Nephron progenitor cell (in vitro differentiated cells): Measurements from ENCODE around the gene IL20RA.

Experiments used
- DNase-seq: peaks from one replicate; pipeline ENCODE4 v3.0.0; 2021
- H3K27ac Mint-ChIP-seq: 2 replicates; pipeline ENCODE4 v1.8.0; 2021; ENCODE audit warnings: mild to moderate bottlenecking, moderate library complexity, mixed read lengths
- H3K27me3 Mint-ChIP-seq: 2 replicates; pipeline ENCODE4 v1.8.0; 2021; ENCODE audit warnings: mild to moderate bottlenecking, low read depth, mixed read lengths; ENCODE audit not compliant: poor library complexity
- H3K36me3 Mint-ChIP-seq: 2 replicates; pipeline ENCODE4 v1.8.0; 2021; ENCODE audit warnings: low read depth, mixed read lengths
- H3K4me1 Mint-ChIP-seq: 2 replicates; pipeline ENCODE4 v1.8.0; 2021; ENCODE audit warnings: mixed read lengths
- H3K4me3 Mint-ChIP-seq: 2 replicates; pipeline ENCODE4 v1.8.0; 2021; ENCODE audit warnings: mild to moderate bottlenecking, moderate library complexity, mixed read lengths
- H3K9me3 Mint-ChIP-seq: 2 replicates; pipeline ENCODE4 v1.8.0; 2021; ENCODE audit warnings: mild to moderate bottlenecking, moderate library complexity, mixed read lengths
- CTCF ChIP-seq: fragments of 200-600 bp; sonication (generic); IDR thresholded peaks from 2 replicates; pipeline ENCODE4 v1.5.0; 2021; ENCODE audit warnings: antibody characterized with exemption

The IL20RA gene

GRCh38 chr6:137086031-137086430 lies 41.3 kb upstream of the IL20RA start:
- no peak overlapping the region for H3K4me3 Mint-ChIP-seq
- H3K27ac Mint-ChIP-seq = no peak overlapping the region
- peaks cover 4% of the 10 kb centered on the region for H3K9me3 Mint-ChIP-seq
- H3K4me1 Mint-ChIP-seq = peaks cover 5% of the 10 kb centered on the region
- no peak for DNase-seq
- no peaks in the 10 kb centered on the region for H3K36me3 Mint-ChIP-seq
- no peak for TF ChIP-seq CTCF
- peaks cover 3% of the 10 kb centered on the region for H3K27me3 Mint-ChIP-seq

DNA sequence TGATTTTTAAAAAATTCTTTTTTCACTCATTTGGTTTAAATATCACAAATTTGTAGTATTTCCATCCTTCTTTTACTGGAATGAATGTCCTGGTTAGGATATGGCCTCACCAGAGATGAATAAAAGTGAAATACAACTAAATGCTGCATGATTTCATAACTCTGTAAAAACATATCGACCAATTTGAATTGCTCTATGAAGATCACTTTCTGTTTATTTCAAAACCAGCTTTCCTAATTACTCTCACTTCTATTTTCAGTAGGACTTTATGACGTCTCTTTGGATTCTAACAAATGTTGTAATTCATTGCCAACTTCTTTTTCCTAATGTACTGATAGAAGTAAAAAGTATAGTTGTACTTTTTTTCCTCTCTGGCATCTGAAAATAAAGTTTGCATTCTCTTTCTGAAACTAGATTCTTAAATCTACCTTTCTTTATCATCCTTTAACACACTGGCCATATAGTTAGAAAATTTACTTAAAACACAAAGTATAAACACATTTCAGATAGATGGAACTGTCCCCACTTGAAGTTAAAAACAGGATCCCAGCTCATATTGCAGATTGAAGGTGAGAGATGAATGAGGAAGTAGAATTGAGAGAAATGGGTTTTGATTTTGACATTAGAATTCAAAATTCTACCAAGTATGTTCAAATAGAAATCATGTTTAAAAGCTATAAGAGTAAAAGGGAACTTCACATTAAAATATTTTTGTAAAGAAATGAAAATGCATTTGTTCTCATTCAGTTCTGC lies 40.3 kb upstream of the IL20RA start:
- TF ChIP-seq CTCF = no peak
- no peaks in the 10 kb centered on the region for H3K27me3 Mint-ChIP-seq
- no peaks in the 10 kb centered on the region for H3K9me3 Mint-ChIP-seq
- H3K4me3 Mint-ChIP-seq = no peak overlapping the region
- H3K4me1 Mint-ChIP-seq = peaks cover 5% of the 10 kb centered on the region
- H3K36me3 Mint-ChIP-seq = no peaks in the 10 kb centered on the region
- no peak for DNase-seq
- no peak overlapping the region for H3K27ac Mint-ChIP-seq

DNA sequence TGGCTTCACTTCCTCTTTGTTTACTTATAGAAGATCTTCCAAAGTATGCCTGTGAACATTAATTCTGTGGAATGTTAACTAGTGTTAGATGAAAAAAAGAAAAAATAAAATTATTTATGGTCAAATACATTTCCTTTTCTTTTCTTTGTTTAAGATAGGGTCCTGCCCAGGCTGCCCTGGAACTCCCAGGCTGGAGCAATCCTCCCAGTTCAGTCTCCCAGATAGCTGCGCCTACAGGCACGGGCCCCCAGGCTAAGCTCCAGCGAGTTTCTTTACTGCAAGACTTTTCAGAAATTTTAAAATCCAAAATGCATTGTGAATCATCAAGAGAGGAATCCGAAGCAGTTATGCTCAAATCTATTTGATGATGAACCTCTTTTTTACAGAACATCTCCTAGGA lies 39.3 kb upstream of the IL20RA start:
- no peak overlapping the region for H3K4me3 Mint-ChIP-seq
- no peaks in the 10 kb centered on the region for H3K36me3 Mint-ChIP-seq
- no peak for TF ChIP-seq CTCF
- no peak for DNase-seq
- H3K27me3 Mint-ChIP-seq = no peaks in the 10 kb centered on the region
- no peak overlapping the region for H3K27ac Mint-ChIP-seq
- no peaks in the 10 kb centered on the region for H3K9me3 Mint-ChIP-seq
- peaks cover 5% of the 10 kb centered on the region for H3K4me1 Mint-ChIP-seq

DNA sequence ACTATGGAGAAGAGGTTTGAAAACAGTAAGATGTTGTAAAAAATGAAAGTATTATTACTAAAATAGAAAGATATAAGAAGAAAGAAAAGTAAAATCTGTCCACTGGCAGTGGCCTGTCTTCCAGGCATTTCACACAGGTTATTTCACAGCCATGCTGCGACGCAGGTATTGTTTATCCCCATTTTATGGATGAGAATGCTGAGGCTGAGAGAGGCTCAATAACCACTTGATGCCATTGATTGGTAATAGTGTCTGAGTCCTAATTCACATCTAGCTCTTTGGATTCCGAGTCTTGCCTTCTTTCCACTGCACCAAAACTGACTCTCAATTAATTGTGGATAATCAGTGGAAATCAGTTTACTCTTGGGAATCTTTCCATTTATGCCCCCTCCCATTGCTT lies 37.2 kb upstream of the IL20RA start:
- no peak for DNase-seq
- Mint-ChIP-seq H3K36me3 (no peaks in the 10 kb centered on the region), H3K4me3 (no peak overlapping the region), H3K9me3 (no peaks in the 10 kb centered on the region), H3K27me3 (no peaks in the 10 kb centered on the region), H3K27ac (no peak overlapping the region), H3K4me1 (no peaks in the 10 kb centered on the region)
- no peak for TF ChIP-seq CTCF

GRCh38 chr6:137080711-137081110 lies 35.9 kb upstream of the IL20RA start:
- no peak for TF ChIP-seq CTCF
- Mint-ChIP-seq H3K36me3 (no peaks in the 10 kb centered on the region), H3K4me1 (no peaks in the 10 kb centered on the region), H3K27me3 (no peaks in the 10 kb centered on the region), H3K9me3 (no peaks in the 10 kb centered on the region), H3K4me3 (no peak overlapping the region), H3K27ac (no peak overlapping the region)
- no peak for DNase-seq
